HFFc6 (cell line): Measurements from ENCODE around the gene PERM1. TPM values are rescaled to one million over a fixed set of nuclear protein-coding genes. Genes with fewer than 3 reads are reported as not detected.

Experiments
- DNase-seq: peaks from one replicate; pipeline ENCODE4 v3.0.0-alpha.2; 2018
- H3K27ac Mint-ChIP-seq: 2 replicates; pipeline ENCODE4 v1.8.0; 2020; ENCODE audit warnings: mild to moderate bottlenecking, mixed read lengths
- H3K27me3 Mint-ChIP-seq: 2 replicates; pipeline ENCODE4 v1.8.0; 2021; ENCODE audit warnings: mild to moderate bottlenecking, moderate library complexity, mixed read lengths; ENCODE audit not compliant: insufficient read depth
- H3K36me3 Mint-ChIP-seq: 2 replicates; pipeline ENCODE4 v1.8.0; 2021; ENCODE audit warnings: low read depth, mixed read lengths
- H3K4me1 Mint-ChIP-seq: 2 replicates; pipeline ENCODE4 v1.8.0; 2020; ENCODE audit warnings: low read depth, mixed read lengths
- H3K4me3 Mint-ChIP-seq: 2 replicates; pipeline ENCODE4 v1.8.0; 2020; ENCODE audit warnings: mild to moderate bottlenecking, moderate library complexity, mixed read lengths
- H3K9me3 Mint-ChIP-seq: 2 replicates; pipeline ENCODE4 v1.8.0; 2020; ENCODE audit warnings: mild to moderate bottlenecking, mixed read lengths
- total RNA-seq, 6 experiments: library from RNA; stranded (reverse); fragmentation: NEBNext Ultra II Directional; extraction: Animal tissue kit (Norgen Biotek cat#: 25700); gene quantifications; 2 replicates in 1 of 6; 3 replicates in 5 of 6; pipeline ENCODE4 v1.2.3, GENCODE V29; 2021
- TF ChIP-seq, protein P1 (sequence below): fragments of 200-600 bp; sonication (generic); IDR thresholded peaks from 2 replicates; pipeline ENCODE4 v1.5.0; 2021; ENCODE audit warnings: antibody characterized with exemption, mild to moderate bottlenecking

The PERM1 gene
- total RNA-seq, 6 experiments from 2014 or later = 0.17 to 0.18 TPM; not detected in 4

DNA sequence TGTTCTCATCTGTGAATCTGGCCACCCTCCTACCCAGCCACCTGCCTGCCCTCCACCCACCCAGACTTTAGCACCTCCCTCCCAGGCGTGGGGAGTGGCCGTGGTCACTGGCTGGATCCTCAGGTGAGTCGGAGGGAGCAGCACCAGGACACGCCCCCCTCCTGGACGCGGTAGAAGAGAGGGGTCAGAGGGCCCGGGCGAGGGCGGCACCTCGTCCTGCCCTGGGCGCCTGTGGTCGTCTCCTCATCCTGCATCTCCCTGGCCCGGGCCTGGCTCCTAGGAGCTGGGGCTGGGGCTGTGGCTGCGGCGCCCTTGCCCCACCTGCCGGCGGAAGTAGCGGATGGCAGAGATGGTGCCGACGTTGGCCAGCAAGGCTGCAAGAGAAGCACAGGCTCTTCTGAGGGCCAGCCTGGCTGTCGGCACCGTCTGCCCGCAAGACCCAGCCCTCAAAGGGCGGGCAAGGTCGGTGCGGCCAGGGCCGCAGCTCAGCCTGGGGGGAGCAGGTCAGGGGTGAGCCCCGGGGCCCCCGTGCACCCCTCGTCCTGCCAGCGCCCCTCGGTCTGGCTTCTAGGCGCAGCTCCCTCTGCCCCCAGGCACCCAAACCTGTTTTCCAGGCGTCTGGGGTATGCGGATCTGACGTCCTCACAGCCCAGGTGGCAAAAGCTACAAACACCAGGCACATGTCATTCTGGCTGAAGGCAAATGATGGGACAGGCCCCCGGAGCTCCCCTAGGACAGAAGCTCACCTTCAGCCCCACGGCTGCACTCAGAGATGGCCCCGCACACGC, 5.8 kb downstream of the PERM1 start:
- Mint-ChIP-seq H3K9me3 (0 out of 2 replicates have a peak, but pooled peaks cover 3% of the 10 kb centered on the region), H3K4me1 (no peaks in the 10 kb centered on the region), H3K27ac (no peak overlapping the region), H3K27me3 (peaks cover 3% of the 10 kb centered on the region; the same call in 1 of the 2 replicates), H3K36me3 (no peaks in the 10 kb centered on the region), H3K4me3 (no peak overlapping the region)
- peak; percentile 68 for DNase-seq
- TF ChIP-seq, protein P1, sequence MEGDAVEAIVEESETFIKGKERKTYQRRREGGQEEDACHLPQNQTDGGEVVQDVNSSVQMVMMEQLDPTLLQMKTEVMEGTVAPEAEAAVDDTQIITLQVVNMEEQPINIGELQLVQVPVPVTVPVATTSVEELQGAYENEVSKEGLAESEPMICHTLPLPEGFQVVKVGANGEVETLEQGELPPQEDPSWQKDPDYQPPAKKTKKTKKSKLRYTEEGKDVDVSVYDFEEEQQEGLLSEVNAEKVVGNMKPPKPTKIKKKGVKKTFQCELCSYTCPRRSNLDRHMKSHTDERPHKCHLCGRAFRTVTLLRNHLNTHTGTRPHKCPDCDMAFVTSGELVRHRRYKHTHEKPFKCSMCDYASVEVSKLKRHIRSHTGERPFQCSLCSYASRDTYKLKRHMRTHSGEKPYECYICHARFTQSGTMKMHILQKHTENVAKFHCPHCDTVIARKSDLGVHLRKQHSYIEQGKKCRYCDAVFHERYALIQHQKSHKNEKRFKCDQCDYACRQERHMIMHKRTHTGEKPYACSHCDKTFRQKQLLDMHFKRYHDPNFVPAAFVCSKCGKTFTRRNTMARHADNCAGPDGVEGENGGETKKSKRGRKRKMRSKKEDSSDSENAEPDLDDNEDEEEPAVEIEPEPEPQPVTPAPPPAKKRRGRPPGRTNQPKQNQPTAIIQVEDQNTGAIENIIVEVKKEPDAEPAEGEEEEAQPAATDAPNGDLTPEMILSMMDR = peak; percentile 80

DNA sequence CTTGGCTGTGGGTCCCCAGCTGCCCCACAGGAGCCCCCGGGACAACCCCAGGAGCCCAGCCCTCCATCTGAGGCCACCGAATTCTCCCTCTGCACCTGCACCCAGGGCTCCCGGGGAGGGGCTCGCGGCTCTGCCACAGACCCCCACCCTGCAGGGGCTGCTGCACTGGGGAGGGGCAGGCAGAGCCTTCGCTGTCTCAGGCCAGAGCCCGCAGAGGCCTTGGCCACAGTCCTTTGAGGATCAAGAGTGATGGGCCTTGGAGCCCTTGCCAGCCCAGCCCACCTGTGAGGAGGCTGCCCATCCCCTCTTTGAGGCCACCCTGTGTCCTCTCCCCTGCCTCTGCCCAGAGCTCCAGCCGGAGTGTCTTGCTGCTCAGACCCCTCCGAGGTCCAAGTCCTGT, 6.5 kb downstream of the PERM1 start:
- TF ChIP-seq, protein P1 = no peak
- H3K27ac Mint-ChIP-seq = no peak overlapping the region
- no peak for DNase-seq
- H3K9me3 Mint-ChIP-seq = 0 out of 2 replicates have a peak, but pooled peaks cover 3% of the 10 kb centered on the region
- H3K4me1 Mint-ChIP-seq = no peaks in the 10 kb centered on the region
- no peaks in the 10 kb centered on the region for H3K36me3 Mint-ChIP-seq
- H3K27me3 Mint-ChIP-seq = peaks cover 3% of the 10 kb centered on the region; the same call in 1 of the 2 replicates
- H3K4me3 Mint-ChIP-seq = no peak overlapping the region

DNA sequence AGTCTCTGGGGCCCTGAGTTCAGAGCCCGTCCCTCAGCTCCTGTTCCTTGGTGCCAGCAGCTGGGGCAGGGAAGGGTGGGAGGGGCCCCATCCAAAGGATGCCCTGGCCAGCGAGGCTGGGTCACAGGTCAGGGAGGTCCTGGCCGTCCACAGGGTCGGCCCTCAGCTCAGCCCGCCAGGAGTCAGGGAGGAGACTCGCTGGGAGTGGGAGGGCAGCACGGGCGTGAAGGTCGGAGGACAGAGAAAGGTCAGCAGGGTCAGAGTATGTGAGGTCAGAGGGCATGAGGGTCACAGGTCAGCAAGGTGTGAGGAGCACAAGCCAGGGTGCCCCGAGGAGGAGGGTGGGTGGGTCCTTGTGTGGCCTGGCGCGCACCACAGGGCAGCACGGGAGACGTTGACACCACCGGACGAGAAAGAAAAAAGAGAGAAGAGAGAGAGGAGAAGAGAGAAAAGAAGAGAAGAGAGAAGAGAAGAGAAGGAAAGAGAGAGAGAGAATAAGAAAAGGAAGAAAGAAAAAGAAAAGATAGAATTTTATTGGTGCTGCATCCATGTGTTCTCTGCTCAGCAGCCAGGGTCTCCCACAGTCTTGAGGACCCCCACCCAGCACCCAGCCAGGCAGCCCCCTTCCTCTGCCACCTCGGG, 7.1 kb downstream of the PERM1 start:
- Mint-ChIP-seq H3K36me3 (no peaks in the 10 kb centered on the region), H3K27me3 (peaks cover 2% of the 10 kb centered on the region; the same call in 1 of the 2 replicates)
- DNase-seq = no peak

DNA sequence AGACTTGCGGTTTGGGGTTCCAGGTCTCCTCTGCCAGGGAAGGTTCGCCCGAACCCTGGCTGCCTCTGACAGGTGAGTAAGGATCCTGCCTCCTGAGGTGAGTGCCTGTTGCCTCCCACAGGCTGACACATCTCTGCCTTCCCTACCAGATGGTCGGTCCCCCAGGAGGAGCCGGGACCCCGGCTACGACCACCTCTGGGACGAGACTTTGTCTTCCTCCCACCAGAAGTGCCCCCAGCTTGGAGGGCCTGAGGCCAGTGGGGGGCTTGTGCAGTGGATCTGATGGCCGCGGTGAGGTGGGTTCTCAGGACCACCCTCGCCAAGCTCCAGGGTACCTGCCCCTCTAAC, 7.6 kb downstream of the PERM1 start:
- Mint-ChIP-seq H3K9me3 (0 out of 2 replicates have a peak, but pooled peaks cover 3% of the 10 kb centered on the region), H3K27me3 (no peaks in the 10 kb centered on the region), H3K36me3 (no peaks in the 10 kb centered on the region), H3K4me1 (no peaks in the 10 kb centered on the region), H3K4me3 (no peak overlapping the region), H3K27ac (no peak overlapping the region)
- TF ChIP-seq, protein P1 = no peak
- no peak for DNase-seq

More for the DNA sequence above, 7.1 kb downstream of the PERM1 start:
- TF ChIP-seq, protein P1 = no peak
- Mint-ChIP-seq H3K27ac (no peak overlapping the region), H3K4me3 (no peak overlapping the region), H3K4me1 (no peaks in the 10 kb centered on the region), H3K9me3 (0 out of 2 replicates have a peak, but pooled peaks cover 3% of the 10 kb centered on the region)

DNA sequence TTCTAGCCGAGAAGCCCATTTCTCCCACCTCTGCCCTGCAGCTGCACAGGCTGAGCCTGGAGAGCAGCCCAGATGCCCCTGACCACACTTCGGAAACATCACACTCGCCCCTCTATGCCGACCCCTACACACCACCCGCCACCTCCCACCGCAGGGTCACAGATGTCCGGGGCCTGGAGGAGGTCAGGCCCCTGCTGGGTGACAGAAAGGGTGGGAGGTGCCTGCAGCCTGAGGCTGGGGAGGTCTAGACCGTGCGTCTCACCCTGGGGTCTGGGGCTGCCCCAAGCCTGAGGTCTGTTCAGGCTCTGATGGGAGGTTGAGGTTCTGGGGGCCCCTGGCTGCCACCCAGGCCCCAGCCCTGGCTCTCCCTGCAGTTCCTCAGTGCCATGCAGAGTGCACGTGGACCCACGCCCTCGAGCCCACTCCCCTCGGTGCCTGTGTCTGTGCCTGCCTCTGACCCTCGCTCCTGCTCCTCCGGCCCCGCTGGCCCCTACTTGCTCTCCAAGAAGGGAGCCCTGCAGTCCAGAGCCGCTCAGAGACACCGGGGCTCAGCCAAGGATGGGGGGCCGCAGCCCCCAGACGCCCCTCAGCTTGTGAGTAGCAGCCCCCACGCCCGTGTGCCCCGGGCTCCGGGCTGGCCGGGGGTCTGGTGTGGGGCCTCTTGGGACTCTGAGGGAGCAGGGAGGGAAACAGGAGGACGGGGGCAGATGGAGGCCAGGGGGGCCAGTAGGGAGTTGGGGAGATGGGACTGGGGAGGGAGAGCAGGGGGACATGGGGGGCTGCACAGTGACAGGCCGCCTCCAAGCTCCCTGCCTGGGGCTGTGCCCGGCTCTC, 8.2 kb downstream of the PERM1 start:
- Mint-ChIP-seq H3K9me3 (0 out of 2 replicates have a peak, but pooled peaks cover 3% of the 10 kb centered on the region), H3K27ac (no peak overlapping the region), H3K27me3 (no peaks in the 10 kb centered on the region), H3K4me3 (no peak overlapping the region), H3K4me1 (no peaks in the 10 kb centered on the region), H3K36me3 (no peaks in the 10 kb centered on the region)
- no peak for DNase-seq
- TF ChIP-seq, protein P1 = no peak
